Measurements from ENCODE around the gene ZSWIM5.

The ZSWIM5 gene

GRCh38 chr1:45010855-45011811 is 195.3 kb downstream of the ZSWIM5 start, which contains the start of gene HECTD3:
HECTD3 (minus strand) TSS chr1:45011324; CDS start chr1:45011257, 67 bp downstream.
- TF ChIP-seq CTCF (conservative IDR thresholded peaks at IDR 0.05; ENCODE audit: control insufficient read depth, insufficient read depth, low read depth, low read length), result no peak
- H3K4me3 ChIP-seq (ENCODE audit: control insufficient read depth, low read depth, low read length), result peak within 1 kb of the TSS; percentile 61
- DNase-seq (ENCODE audit: low read depth), result peak; percentile 69

DNA sequence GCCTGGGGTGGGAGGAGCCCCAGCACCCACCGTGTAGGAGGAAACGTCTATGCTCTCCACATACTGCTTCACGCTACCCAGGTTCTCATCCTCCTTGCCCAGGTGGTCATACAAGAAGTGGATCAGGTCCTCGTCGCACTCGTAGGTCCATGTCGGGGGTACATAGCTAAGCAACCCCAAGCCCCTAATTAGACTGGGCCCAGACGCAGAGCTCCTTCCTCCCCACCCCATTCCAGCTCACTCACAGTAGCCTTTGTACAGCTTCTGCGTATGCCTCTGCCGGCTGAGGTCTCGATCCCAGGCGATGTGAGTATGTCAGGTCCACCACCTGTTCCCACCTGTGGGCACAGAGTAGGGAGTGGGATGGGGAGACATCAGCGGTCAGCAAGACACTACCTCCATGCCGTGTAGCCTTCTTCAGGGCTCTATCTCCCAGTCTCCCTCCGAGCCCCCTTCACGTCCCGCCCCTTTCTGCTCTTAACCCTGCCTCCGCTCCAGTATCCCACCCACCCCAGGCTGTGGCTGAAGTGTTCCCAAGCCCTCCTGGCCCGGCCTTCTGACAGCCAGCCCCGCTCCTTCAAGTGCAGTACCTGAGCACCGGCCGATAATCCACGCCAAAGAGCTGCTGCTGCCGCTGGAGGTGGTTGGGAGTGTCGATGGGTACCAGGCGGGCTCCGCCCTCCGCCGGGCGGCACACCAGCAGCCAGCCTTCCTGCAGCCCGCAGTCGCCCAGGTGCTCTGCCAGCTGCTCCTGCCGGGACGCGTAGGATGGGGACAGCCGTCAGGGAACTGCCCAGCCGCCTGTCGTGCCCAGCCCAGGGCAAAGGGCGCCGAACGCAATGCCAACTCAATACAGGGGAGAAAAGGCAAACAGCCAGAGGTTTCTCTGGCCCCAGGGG is 196.2 kb downstream of the ZSWIM5 start:
- no peak for DNase-seq (ENCODE audit: low read depth)
- no peak for TF ChIP-seq CTCF (conservative IDR thresholded peaks at IDR 0.05; ENCODE audit: control insufficient read depth, insufficient read depth, low read depth, low read length)

GRCh38 chr1:45009296-45009865 is 197.0 kb downstream of the ZSWIM5 start:
- TF ChIP-seq CTCF (conservative IDR thresholded peaks at IDR 0.05; ENCODE audit: control insufficient read depth, insufficient read depth, low read depth, low read length), result no peak
- no peak overlapping the region for H3K4me3 ChIP-seq (ENCODE audit: control insufficient read depth, low read depth, low read length)
- DNase-seq (ENCODE audit: low read depth), result no peak

More for the DNA sequence above, 196.2 kb downstream of the ZSWIM5 start:
- peak overlapping the region; percentile 61 for H3K4me3 ChIP-seq (ENCODE audit: control insufficient read depth, low read depth, low read length)

- no peak for TF ChIP-seq CTCF (conservative IDR thresholded peaks at IDR 0.05; ENCODE audit: control insufficient read depth, insufficient read depth, low read depth, low read length)
- no peak overlapping the region for H3K4me3 ChIP-seq (ENCODE audit: control insufficient read depth, low read depth, low read length)
- DNase-seq (ENCODE audit: low read depth), result no peak
Measured at GRCh38 chr1:45008516-45008915, 197.9 kb downstream of the ZSWIM5 start.

- DNase-seq (ENCODE audit: low read depth), result no peak
- no peak for TF ChIP-seq CTCF (conservative IDR thresholded peaks at IDR 0.05; ENCODE audit: control insufficient read depth, insufficient read depth, low read depth, low read length)
- H3K4me3 ChIP-seq (ENCODE audit: control insufficient read depth, low read depth, low read length), result no peak overlapping the region
Measured at GRCh38 chr1:45008076-45008475, 198.3 kb downstream of the ZSWIM5 start.

DNA sequence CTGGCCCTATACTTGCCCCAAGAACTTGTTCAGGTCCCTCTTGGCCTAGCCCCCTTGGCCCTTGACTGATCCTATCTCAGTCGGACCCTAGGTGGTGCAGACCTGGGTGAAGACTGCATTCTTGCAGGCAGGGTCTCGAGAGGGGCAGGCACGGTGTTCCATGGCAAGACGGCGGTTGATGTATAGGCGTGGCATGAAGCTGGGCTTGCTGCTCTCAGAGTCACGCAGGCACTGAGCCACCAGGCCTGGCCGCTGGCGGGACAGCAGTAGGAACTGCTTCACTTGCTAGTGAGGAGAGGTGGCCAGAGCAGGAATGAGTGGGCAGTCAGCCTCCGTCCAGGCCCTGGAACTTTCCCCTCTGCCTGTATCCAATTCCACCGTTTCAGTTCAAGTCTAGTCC is 199.1 kb downstream of the ZSWIM5 start:
- no peak for DNase-seq (ENCODE audit: low read depth)
- TF ChIP-seq CTCF (conservative IDR thresholded peaks at IDR 0.05; ENCODE audit: control insufficient read depth, insufficient read depth, low read depth, low read length), result no peak
- no peak overlapping the region for H3K4me3 ChIP-seq (ENCODE audit: control insufficient read depth, low read depth, low read length)

Measured in fibroblast of mammary gland (primary cell).